Epidermal melanocyte (primary cell): ENCODE results near the gene PDZD2.

ENCODE experiments used
- DNase-seq: peaks from one replicate; pipeline ENCODE4 v3.0.0; 2011; ENCODE audit warnings: low spot score; ENCODE audit not compliant: insufficient read length

Gene PDZD2

DNA sequence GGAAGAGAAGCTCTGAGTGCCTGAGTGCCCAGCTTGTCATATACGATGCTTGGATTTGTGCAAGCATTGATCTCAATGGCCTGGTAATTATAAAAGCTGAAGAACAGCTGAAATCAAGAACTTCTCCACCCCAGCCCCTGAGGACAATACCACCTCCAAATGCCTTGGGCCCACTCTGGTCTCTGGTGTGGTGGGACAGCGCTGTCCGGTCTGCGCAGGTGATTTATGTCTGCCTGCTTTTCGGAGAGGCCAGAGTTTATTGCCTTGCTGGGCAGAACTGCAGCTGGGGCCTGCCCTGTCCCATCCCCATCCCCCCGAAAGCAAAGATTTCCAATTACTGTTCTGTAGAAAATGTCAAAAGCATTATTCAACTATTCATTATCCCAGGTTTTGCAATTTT lies 1.1 kb upstream of the PDZD2 start:
- no peak for DNase-seq

DNA sequence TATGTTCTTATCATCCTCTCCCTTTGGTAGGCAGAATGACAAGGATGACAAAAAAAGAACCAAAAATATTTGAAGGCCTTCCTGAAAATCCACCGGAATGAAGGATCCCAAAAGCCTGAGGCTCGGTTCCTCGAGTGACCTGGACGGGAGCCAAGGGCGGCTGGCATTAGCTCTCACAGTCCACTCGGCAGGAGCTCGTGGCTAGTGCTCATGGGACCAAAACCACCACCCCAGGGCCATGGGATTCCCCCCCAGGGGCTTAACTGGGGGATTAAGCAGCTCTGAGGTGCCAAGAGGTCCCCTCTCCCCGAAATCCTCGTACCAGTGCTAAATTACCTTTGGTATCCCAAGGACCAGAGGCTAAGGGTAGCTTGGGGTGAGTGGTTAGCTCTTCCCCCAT lies 586 bp upstream of the PDZD2 start:
- DNase-seq: no peak

DNA sequence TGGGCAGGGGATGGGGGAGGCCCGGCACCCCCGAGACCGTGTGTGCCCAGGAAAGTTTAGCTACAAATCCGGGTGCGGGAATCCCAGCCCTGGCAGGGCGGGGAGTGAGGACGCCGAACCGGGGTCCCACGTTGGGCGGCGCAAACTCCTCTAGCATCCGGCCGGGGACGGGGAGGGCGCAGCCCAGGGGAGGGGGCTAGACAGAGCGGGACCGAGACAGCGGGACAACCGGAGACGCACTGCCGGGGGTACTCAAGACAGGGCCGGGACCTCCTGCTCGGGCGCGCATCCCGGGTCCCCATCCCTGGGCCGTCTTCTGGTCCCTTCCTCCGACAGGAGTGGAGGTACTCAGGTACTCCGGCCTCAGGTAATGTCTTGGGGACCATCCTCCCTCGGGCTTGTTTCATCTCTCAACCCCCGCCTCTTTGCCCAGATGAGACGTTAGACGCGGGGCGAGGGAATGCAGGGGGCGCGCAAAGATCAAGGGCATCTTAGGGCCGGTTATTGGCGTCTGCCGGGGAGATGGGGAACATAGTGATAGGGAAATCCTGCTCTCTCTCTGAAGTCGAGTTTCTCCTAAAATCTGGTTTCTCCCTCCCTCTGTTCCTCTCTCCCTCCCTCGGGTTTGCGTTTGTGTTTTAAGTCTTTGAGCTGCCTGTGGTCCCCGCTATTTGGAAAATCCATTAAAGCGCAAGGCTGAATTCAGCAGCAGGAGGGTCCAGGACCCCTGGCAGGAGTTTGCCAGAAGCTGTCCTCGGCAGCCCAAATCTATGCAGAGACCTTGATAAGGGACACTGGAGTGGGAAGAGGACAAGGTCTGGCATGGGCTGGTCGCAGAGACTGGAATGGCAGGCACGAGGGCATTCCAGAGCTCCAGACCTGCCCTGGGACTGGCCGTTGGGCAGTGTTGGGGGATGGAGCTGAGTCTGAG lies 815 bp downstream of the PDZD2 start:
- DNase-seq: no peak

DNA sequence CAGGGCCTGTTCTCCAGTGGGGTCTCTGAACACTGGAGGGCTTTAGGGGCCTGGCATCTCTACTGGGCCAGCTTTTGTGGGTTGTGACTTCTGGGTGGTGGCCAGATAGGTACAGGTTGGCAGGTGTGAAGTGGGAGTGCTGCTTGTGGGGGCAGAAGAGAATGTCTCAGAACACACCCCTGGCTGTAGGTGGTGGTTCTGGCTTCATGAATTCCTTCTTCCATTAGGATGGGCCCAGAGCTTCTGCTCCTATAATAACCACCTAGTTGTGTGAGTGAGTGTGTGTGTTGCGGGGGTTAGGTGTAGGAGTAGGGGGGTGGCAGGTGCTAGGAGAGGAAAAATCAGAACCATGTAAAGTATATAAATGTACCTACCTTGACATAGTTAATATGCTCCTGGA lies 1.6 kb downstream of the PDZD2 start:
- DNase-seq: no peak

DNA sequence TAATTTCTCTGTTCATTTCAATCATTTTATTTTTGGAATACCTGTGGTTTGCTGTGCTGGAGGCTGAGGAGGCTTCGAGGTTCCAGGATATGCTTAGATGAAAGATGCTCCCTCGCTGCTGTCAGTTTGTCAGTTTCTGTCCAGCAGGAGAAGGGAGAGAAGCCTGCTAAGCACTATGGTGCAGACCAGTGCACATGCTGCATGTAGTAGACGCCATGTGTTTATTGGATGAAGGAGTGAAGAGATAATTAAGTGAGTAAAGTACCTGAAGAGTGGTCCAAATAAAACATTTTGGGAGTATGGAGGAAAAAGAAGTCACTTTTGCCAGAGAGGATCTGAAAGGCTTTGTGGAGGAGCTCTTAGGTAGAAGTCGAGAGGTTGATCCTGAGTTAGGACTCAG lies 2.1 kb downstream of the PDZD2 start:
- no peak for DNase-seq

DNA sequence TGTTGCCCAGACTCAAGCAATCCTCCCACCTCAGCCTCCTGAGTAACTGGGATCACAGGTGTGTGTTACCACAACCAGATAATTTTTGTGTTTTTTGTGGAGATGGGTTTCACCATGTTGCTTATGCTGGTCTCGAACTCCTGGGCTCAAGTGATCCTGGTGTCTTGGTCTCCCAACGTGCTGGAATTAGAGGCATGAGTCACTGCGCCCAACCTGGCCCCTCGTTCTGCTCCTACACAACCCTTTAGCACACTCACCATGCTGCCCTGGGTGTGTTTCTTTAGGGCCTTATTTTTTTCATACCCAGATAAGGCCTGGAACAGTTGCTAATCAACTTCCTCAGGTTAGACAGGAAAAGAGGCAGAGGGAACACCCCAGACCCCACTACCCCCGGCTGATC lies 2.6 kb downstream of the PDZD2 start:
- no peak for DNase-seq

DNA sequence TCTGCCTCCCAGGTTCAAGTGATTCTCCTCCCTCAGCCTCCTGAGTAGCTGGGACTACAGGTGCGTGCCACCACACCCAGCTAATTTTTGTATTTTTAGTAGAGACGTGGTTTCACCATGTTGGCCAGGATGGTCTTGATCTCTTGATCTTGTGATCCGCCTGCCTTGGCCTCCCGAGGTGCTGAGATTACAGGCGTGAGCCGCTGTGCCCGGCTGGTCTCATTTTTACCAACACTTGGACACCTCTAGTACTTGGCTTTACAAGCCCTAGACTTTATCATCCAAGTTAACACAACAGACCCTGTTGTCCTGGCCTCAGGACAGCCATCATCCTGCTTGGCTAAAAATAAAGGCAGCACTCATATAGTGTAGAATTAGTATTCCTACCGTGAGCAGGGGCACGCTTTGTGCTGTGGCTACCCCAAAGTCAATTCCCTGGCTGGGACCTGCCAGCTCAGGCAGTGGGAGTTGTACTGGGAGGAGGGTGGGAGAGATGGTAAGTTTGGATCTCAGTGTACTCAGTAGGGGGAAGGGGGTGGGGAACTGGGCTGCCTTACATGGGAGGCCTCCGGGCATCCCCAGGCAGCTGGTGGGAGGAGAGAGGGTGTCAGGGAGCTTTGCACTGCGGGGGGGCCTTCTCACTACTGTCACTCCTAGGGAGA lies 6.6 kb downstream of the PDZD2 start:
- no peak for DNase-seq

DNA sequence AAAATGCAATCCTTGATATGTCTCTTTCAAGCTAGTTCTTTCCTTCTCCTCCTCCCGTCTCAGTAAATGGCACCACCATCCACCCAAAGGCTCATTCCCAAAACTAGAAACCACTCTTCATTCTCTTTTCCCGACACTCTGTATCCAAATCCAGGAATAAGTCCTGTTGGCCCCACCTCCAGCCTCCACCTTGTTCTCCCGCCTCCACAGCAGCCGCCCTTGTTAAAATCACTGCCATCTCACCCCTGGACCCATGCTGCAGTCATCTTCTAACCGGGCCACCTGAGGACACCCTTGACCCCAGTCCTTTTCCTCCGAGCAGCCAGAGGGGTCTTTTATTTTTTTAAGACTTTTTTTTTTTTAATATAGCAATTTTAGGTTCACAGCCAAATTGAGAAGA lies 9.4 kb downstream of the PDZD2 start:
- no peak for DNase-seq

DNA sequence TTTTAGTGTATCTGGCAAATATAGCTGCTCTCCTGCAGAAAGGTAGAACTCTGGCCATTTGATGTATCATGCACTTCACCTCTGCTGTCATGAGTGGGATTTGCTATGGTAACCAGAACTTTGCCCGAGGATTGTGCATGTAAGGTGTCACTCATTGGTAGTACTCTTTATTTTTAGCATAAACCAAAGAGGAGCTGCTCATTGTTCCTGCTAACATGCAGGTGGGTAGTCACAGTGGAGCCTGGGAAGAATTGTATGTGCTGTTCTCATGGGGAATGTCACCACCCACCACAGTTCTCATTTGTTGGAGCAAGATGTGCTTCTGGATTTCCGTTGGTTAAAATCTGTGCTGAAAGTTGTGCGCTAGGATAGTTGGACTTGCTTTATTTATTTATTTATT lies 12.3 kb downstream of the PDZD2 start:
- DNase-seq: no peak

DNA sequence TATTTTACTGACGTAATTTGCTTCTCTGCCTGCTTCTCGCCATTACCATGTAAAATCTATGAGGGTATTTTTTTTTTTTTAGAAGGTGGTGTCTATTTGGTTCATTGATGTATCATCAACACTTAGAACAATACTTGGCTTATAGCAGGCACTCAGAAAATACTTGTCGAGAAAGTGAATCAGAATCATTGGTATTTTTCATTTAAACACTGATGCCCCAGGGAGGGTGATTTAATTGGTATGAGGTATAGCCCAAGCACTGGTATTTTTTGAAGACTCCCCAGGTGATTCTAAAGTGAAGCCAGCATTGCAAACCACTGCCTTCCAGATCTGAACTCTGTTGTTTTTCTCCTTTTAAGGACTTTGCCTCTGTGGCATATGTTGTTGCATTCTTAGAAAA lies 16.6 kb downstream of the PDZD2 start:
- DNase-seq: no peak

DNA sequence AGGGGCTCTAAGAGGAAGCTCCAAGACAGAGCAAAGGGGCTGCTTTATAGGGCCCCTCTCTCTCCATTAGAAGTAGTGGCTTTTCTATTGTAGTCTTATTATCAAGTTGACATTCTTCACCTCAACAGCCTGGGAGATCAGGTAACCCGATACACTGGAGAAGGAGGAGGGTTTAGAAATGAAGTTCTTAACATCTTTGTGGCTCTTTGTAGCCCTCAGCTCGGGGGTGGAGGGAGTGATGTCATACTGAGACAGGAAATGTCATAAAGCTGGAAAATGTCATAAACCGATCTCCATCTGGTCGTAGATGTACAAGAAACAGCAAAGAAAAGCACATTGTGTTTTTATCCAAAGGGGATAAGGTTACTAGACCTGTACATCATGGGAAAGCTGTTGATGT lies 17.9 kb downstream of the PDZD2 start:
- DNase-seq: no peak

DNA sequence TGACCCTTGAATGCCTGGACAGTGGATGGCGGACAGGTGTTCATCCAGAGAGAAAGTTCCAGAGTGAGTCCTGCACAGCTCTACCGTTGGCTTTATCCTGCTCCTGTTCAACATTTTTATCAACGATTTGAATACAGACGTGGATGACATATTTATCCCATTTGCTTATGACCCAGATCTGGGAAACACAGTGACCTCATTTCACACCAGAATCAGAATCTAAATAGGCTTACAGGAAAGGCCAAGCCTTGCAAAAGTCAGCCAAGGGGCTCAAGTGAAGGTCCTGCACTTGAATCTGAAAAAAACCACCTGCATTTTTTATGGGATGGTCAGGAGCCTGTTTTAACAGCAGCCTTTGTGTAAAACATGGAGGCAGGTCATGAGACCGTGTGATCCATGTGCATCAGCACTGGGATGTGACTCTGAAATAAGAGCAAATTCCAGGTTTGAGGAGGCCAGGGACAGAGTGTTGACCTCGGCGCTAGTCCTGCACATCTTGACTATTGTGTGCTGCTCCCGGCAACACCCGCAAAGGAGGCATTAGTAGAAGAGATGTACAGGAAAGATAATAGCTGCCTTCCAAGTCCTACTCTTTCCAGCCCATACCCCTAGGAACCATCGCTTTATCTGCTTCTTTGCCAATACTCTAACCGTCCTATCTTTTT lies 18.5 kb downstream of the PDZD2 start:
- DNase-seq: no peak

DNA sequence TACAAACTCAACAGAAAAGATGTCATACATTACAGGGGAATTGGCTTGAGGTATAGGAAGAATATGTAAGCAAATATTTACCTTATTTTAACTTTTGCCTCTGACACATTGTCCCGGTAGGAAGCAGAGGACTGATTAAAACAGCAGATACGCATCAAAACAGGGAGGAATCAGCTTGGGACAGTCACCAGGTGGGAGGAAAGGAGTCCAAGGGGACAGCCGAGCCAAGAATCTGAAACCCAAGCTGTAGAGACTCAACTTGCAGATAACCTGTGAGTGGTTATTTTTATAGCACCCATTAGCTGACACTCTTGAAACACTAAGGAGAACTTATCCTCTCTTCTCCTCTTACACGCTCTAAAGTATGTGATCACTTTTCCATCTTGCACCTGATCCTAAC lies 22.3 kb downstream of the PDZD2 start:
- no peak for DNase-seq

DNA sequence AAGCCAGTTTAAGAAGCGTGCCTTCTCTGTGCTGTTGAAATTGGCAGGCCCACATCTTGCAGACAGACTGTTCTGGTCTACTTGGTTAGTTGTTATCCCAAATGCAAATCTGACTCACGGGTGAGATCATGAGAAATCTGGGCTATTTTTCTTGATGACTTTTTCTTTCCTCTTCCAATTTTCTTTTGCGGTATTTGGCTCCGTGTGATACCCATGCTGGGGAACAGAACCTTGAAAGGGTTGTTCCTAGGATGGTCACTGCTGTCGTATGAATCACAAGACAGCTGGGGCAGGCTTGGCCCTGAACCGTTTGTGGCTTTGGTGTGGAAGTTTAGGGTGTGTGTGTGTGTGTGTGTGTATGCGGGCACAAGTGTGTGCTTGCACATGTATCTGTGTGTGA lies 24.6 kb downstream of the PDZD2 start:
- no peak for DNase-seq

DNA sequence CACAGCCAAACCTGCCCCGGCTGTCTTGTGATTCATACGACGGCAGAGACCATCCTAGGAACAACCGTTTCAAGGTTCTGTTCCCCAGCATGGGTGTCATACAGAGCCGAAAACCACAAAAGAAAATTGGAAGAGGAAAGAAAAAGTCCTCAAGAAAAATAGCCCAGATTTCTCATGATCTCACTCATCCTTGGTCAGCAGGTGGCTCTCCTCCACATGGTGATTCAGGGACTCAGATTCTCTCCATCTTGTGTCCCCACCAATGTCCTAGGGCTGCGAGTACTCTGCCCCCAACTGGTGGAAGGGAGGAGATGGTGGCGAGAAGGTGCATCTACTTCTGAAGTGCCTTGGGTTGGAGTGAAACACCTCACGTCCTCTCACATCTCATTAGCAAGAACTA lies 25.6 kb downstream of the PDZD2 start:
- DNase-seq: no peak

DNA sequence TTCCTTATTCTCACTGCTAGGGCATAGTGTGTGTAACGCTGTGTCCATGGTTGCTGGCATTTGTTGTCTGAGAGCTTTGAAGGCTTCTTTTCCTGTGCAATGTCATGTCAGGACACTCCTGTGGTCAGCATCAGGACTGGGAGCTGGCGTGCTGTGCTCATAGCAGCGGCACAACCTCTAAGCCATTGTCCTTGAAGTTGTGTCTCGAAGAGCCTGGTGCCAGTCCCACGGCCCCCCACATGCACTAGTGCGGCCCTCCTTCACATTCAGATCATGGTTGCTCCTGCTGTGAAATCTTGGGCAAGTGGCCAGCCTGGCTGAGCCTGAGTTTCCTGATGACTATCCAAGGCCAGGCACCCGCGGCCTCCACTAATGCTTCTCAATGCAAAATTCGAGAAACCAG lies 32.4 kb downstream of the PDZD2 start:
- no peak for DNase-seq

DNA sequence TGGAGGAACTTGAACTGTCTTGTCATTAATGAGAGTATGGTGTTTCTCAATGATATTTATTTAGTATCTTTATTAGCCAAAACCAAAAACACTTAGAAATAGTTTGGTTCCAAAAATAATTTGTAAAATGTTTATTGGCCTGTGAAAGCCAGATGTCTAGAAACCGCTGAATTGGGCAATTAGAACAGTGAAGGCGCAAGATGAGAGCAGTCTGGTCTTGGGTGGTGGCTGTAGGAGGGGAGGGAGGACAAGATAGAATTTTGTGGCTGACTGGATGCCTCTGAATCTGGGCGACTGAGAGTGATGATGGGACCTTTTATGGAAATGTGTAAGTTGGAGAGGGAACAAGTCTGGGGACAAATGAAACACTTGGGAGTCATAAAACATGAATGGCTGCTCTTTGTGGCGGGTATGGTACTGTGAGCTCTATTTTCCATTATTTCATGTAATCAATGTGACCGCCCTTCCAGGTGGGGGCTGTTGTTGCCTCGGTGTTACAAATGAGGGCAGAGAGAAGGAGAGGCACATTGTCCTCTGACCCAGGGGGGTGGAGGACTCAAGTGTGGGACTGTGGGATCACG lies 35.5 kb downstream of the PDZD2 start:
- DNase-seq: no peak

DNA sequence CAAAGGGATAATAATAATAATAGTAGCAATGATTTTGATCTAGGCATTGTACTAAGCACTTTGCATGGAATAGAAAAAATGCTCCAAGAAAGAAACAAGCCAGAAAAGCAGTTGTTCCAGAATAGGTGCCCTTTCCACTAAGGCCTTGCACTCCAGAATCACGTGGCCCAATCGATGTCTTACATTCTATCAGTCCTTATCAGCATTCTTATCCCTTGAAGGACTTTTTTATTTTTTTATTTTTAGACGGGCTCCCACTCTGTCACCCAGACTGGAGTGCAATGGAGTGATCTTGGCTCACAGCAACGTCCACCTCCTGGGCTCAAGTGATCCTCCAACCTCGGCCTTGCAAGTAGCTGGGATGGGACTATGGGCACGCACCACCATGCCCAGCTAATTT lies 36.5 kb downstream of the PDZD2 start:
- DNase-seq: no peak

DNA sequence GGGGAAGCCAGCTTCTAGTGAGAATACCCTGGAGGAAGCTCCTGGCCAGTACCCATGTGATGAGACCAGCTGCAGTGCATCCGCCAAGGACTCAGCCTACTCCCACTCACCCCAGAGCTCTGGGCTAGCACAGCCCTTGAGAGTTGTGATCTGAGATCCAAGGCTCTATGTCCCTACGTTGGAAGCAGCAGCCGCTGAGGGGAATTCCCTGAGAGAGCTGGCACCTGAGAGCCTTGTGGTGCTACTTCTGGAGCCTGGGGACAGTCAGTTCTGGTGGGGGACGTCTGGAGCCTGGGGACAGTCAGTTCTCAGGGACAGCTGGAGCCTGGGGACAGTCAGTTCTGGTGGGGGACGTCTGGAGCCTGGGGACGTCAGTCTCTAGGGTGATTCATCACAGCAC lies 39.2 kb downstream of the PDZD2 start:
- DNase-seq: no peak

DNA sequence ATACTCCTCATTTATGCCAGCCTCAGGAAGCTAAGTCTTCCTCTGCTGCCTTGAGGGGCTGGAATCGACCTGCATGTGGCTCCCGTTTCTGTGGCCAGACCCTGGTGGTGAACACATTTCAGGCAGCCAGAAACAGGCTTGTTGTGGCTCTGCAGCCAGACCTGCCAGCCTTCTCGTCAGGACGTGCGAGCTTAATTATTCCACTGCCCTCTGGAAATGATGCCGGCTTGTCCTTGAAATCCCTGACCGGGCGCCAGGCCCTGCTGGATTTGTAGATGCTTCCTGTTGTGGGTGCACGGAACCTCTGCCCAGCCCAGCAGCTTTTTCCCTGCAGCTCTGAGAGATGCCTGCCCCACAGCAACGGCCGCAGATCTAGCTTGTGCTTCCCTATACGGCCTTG lies 41.6 kb downstream of the PDZD2 start:
- DNase-seq: no peak

DNA sequence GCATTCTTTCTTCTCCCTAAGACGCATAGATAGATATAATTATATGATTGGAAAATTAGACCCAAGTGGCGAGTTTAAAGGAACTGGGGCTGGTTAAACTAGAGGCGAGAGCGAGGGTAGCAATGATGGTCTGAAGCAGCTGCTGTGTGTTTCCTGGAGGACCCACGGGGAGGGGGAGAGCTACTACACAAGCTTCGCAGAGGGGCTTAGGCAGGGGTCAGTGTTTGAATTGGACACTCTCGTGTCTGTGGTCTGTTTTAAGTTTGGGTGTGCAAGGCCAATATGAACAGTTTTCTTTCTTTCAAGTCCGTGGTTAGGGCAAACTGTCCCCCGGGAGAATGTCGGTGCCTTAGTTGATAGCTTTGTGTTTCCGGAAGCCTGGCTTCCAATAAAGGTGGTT lies 43.1 kb downstream of the PDZD2 start:
- DNase-seq: no peak

DNA sequence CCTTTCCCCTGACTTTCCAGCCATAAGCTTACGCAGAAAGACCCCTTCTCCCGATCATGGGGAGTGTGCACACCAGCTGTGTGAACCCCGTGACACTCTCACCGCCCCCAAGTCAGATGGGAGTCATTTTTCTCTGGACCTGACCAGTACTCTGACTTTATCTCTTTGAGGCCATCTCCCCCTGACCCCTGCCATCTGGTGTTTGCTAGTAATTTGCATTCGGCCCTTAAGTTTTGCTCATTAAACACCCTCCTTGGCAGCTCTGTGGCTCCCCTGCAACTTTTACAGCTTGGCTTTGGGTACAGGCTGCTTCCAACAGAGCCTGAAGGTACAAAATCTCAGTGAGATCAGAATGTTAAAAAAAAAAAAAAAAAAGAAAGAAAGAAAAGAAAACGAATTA lies 43.9 kb downstream of the PDZD2 start:
- DNase-seq: no peak
